Endometrium (tissue), 2 donors: ENCODE results near the gene MOGAT2.
"Not testable (repeated sequence)": the region's sequence is repeated elsewhere in the genome, so short reads cannot be mapped to it uniquely, and the experiment has no call there.

ENCODE experiments used
- FAIRE-seq: peaks from 2 replicates; lab custom pipeline; 2012; peaks lifted over from hg19 to GRCh38; lab: Jason Lieb, UNC
- donor health status: control.
- donor health status: control.

Gene MOGAT2

GRCh38 chr11:75717608-75718418 is at the start of gene MOGAT2:
Gene MOGAT2 (plus strand): TSS chr11:75717838. CDS start chr11:75717889, 51 bp downstream.
- FAIRE-seq, result no peak

- no peak for FAIRE-seq
Observed at GRCh38 chr11:75668451-75669297, 49.0 kb upstream of the MOGAT2 start, which contains the start of gene MAP6. Gene MAP6 (minus strand): TSS chr11:75669038. CDS start chr11:75668369, 669 bp downstream.

- no peak for FAIRE-seq
Observed at GRCh38 chr11:75673977-75674582, 43.6 kb upstream of the MOGAT2 start.

DNA sequence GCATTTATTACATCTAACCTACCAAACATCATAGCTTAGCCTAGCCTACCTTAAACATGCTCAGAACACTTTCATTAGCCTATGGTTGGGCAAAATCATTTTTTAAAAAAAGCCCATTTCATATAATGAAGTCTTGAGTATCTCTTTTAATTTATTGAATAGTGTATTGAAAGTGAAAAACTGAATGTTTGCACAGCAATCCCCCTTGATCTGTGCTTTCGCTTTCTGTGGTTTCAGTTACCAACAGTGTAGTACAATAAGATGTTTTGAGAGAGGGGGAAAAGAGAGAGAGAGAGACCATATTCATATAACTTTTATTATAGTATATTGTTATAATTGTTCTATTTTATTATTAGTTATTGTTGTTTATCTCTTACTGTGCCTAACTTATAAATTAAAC is 40.4 kb upstream of the MOGAT2 start:
- no peak for FAIRE-seq

GRCh38 chr11:75677909-75678308 is 39.7 kb upstream of the MOGAT2 start:
- FAIRE-seq, result no peak

DNA sequence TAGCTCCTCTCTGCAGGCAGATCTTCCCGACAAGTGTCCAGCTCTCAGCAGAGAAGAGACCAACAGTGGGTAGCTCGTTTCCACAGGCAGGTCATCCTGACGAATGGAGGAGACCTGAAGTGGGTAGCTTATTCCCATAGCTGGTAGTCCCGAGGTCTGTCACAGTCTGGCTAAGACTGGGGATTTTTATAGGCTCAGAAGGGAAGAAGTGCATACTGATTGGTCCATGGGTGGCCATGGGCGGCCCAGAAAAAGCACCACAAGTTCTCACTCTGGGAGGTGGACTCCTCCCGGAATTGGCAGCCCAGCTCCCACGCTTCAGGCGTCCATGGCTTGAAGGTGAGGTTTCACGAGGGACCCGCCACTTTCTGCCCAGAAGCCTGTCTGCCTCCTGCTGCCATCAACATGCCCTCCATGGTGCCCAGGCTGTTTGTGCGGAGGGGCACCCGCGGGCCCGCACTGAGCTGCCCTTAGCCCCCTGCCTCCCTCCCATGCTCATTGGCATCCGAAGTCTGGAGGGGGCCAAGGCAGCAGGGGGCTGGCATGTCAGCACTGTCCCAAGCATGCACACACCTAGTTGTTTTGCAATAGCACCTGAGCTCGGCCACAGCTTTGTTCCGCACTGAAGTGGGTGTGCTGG is 38.9 kb upstream of the MOGAT2 start:
- FAIRE-seq, result no peak

DNA sequence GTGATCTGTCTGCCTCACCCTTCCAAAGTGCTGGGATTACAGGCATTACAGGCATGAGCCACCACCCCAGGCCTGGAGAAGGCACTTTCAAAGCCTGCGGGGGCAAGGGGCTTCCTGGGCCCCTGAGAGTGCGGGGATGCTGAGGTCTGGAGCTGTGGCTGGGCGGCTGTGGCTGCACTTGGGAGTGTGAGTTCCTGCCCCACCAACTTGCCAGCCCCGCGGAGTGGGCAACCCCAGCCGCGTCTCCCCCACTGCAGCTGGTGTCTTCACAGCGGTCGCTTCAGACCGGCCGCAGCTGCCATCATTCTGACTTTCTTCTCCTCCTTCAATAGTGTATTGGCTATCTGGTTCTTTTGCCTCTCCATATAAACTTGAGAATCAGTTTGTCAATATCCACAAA is 38.1 kb upstream of the MOGAT2 start:
- no peak for FAIRE-seq

GRCh38 chr11:75683856-75684255 is 33.8 kb upstream of the MOGAT2 start:
- not testable (repeated sequence) for FAIRE-seq

- no peak for FAIRE-seq
Observed at GRCh38 chr11:75689863-75690609, 27.6 kb upstream of the MOGAT2 start.

DNA sequence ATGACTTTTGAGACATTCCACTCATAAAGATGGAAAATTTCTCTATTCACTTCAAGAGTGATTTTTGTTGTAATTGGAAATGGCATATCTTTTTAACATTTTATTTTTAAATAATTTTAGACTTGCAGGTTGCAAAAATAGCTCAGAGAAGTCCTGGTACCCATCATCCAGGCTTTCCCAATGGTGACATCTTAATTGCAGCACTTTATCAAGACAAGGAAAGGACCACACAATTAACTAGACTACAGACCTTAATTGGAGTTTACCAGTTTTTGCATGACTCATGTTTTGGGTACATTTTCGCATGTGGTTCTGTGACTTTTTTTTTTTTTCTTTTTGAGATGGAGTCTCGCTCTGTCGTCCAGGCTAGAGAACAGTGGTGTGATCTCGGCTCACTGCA is 25.8 kb upstream of the MOGAT2 start:
- no peak for FAIRE-seq

DNA sequence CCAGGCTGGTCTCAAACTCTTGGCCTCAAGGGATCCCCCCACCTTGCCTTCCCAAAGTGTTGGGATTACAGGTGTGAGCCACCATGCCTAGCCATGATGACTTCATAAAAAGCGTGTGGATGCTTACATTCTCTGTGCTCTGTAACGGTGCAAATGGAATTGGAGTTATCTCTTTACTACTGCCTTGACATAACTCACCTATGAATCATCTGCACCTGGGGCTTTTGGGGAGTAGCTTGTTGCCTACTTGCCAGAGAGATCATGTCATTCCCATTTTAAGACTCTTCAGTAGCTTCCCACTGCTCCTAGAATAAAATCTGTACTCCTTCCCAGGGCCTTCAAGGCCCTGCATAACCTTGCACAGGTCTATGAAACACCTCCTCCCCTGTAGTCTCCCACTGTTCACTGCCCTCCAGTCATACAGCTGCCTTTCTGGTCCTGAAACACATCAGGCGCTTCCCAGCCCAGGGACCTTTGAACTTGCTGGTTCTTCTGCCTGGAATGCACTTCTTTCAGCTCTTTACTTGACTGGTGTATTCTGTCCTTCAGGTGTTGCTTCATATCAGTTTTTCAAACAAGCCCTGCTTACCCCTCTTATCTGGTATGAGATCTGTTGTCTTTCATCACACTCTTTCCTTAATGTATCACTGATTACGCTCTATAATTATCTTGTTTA is 19.6 kb upstream of the MOGAT2 start:
- FAIRE-seq, result no peak

DNA sequence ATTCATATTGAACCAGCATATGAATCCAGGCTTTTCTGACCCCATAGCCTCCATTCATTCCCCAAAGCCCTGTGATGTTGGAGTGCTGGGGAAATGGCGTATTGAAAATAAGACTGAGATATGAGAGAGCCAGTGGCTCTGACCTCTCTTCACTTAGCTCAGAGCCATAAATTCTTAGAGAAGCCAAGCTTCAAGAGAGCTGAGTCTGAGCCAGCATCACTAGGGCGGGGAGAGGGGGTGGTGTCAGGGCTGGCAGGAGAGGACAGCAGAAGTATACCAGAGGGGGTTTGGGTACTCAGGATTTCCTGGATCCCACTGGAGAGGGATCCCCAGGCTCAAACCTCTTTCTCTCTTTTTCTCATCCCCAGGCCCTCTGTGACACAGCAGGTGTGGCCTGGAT is 16.7 kb upstream of the MOGAT2 start:
- no peak for FAIRE-seq

- FAIRE-seq, result no peak
Observed at GRCh38 chr11:75703695-75704237, 13.9 kb upstream of the MOGAT2 start.

DNA sequence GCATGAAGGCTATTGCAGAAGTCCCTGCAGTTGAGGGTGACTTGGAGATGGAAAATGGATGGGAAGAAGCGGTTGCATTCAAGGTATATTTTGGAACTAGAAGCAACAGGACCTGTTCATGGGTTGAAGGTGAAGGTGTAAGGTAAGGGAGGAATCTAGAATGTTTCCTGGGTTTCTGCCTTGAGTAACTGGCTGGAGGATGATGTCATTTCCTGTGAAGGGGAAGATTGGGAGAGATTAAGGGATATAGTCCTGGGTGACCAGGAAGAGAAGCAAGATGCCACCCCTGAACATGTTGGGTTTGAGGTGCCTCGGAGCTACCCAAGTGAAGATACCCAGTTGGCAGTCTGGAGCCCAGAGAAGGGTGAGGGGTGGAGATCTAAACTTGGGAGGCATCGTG is 12.1 kb upstream of the MOGAT2 start:
- FAIRE-seq, result no peak

DNA sequence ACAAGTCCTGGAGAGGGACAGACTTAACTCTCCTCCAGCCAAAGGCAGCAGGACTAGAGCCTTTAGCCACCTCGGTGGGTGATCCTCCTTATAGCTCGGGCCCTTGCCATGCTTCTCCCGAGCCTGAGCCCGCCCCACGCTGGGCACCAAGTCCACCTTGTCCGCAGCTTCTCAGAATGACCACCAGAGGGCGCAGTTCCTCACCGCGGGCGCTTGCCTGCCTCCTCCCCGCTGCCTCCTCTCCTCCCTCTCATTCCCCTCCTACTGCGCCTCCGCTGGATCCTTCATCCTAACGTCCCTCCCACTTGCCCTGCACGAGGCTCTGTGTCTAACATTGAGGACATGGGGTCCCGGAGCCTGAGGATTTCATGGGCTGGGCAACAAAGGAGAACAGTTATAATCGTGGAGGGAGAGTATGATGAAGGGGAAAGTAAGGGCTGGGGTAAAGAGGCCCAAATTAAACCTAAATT is 11.3 kb upstream of the MOGAT2 start:
- FAIRE-seq, result no peak

GRCh38 chr11:75714211-75714610 is 3.4 kb upstream of the MOGAT2 start:
- no peak for FAIRE-seq

GRCh38 chr11:75715688-75716087 is 1.9 kb upstream of the MOGAT2 start:
- no peak for FAIRE-seq

DNA sequence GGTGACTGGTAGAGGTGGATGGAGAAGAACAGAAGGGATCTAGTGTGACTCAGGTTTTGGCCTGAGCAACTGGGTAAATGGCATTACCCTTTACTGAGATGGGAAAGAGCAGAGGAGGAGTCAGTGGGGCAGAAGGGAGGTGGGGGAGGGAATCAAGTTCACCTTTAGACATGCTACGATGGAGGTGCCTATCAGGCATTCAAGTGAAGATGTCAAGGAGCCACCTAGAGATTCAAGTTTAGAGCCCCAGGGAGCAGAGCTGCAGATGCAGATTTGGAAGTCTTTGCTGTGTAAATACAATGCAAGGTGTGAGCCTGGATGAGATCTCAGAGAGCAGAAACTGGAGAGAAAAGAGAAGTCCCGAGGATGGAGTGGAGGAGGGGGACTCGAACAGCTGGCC is 979 bp upstream of the MOGAT2 start:
- no peak for FAIRE-seq

- FAIRE-seq, result no peak
Observed at GRCh38 chr11:75718419-75719339, 1.0 kb downstream of the MOGAT2 start.
